Measurements from ENCODE around the gene OR4D2. TPM values are rescaled to one million over a fixed set of nuclear protein-coding genes. Genes with fewer than 3 reads are reported as not detected.

Gene OR4D2
- total and polyA plus RNA-seq, 2 of the 4 experiments (the other 2 are of a cell fraction): not detected

- no peaks in the 10 kb centered on the region for H4K20me1 ChIP-seq (ENCODE audit: insufficient read depth, low read length)
- H3K56ac ChIP-seq (ENCODE audit: extremely low read depth, insufficient read depth, low read length): no peak overlapping the region
- no peak overlapping the region for H3K14ac ChIP-seq (replicated peaks; ENCODE audit: low read depth, low read length)
- H2AFZ ChIP-seq (replicated peaks; ENCODE audit: low read length, poor library complexity): no peak overlapping the region
- no TSS peak for BruUV-seq (replicated peaks)
- no peak overlapping the region for H3K18ac ChIP-seq (ENCODE audit: low read depth, low read length)
- H2AK9ac ChIP-seq (replicated peaks; ENCODE audit: low read depth, low read length, poor library complexity): no peak overlapping the region
- no peak overlapping the region for H2BK20ac ChIP-seq (ENCODE audit: low read depth, low read length)
- no peak overlapping the region for H4K91ac ChIP-seq (ENCODE audit: insufficient read depth, low read depth, low read length)
- no peak overlapping the region for H3K4me3 ChIP-seq (ENCODE audit: insufficient read depth, low read depth, low read length)
- no peaks in the 10 kb centered on the region for H3K79me1 ChIP-seq (ENCODE audit: low read depth in 1 of 2, low read length in 2 of 2)
- H4K8ac ChIP-seq (ENCODE audit: low read depth in 2 of 2, low read length in 2 of 2): no peak overlapping the region
- no peak overlapping the region for H2AK5ac ChIP-seq (ENCODE audit: low read depth, low read length)
- H3K23ac ChIP-seq (ENCODE audit: low read depth, low read length): no peak overlapping the region
- no peak for ATAC-seq (ENCODE audit: low read depth)
- H3K27ac ChIP-seq (ENCODE audit: insufficient read depth, low read length): no peak overlapping the region
- no peak overlapping the region for H2BK120ac ChIP-seq (ENCODE audit: low read depth, low read length)
- no peak overlapping the region for H2BK15ac ChIP-seq (ENCODE audit: low read depth, low read length)
- H3K9me1 ChIP-seq (ENCODE audit: insufficient read depth, low read length): no peaks in the 10 kb centered on the region
- H2BK5ac ChIP-seq (ENCODE audit: low read depth, low read length, poor library complexity, severe bottlenecking): no peak overlapping the region
- POLR2A ChIA-PET (ENCODE audit: unreplicated experiment): no interaction called here
- CTCF ChIA-PET: no interaction called here
- DNase-seq: no peak
- H3K27me3 ChIP-seq (ENCODE audit: control insufficient read depth, insufficient read depth, low read length): no peaks in the 10 kb centered on the region
- peaks cover 22% of the 10 kb centered on the region for H3K36me3 ChIP-seq (ENCODE audit: control insufficient read depth, insufficient read depth, low read length)
- dilution Hi-C loops (cut with HindIII; ENCODE audit: low sequenced_read_pairs, unreplicated experiment): no loop called here
- no peak overlapping the region for H3K4ac ChIP-seq (ENCODE audit: low read depth, low read length)
- in situ Hi-C loops (cut with MboI; ENCODE audit: low sequenced_read_pairs): no loop called here
- TF ChIP-seq FOS (IDR thresholded peaks at IDR 0.05; ENCODE audit: low read depth, low read length): no peak
- no peak for TF ChIP-seq CHD1 (IDR thresholded peaks at IDR 0.05; ENCODE audit: low read depth, low read length)
- no peak for TF ChIP-seq MXI1 (IDR thresholded peaks at IDR 0.05; ENCODE audit: borderline replicate concordance, low read depth, low read length)
- no peak for TF ChIP-seq RAD21 (IDR thresholded peaks at IDR 0.05; ENCODE audit: low read length)
- TF ChIP-seq MAZ (IDR thresholded peaks at IDR 0.05; ENCODE audit: borderline replicate concordance, low read depth, low read length): no peak
- TF ChIP-seq MAFK (IDR thresholded peaks at IDR 0.05; ENCODE audit: low read depth, low read length): no peak
- no peak for TF ChIP-seq SMC3 (IDR thresholded peaks at IDR 0.05; ENCODE audit: low read depth, low read length)
- TF ChIP-seq USF2 (IDR thresholded peaks at IDR 0.05; ENCODE audit: low read depth, low read length): no peak
- TF ChIP-seq CEBPB (IDR thresholded peaks at IDR 0.05; ENCODE audit: low read depth, low read length): no peak
- TF ChIP-seq BHLHE40 (IDR thresholded peaks at IDR 0.05; ENCODE audit: low read depth, low read length): no peak
- TF ChIP-seq RCOR1 (IDR thresholded peaks at IDR 0.05; ENCODE audit: insufficient replicate concordance, low read length): no peak
- no peak for TF ChIP-seq CTCF (conservative IDR thresholded peaks at IDR 0.05; ENCODE audit: low read depth, low read length)
- TF ChIP-seq NFE2L2 (IDR thresholded peaks at IDR 0.05; ENCODE audit: low read depth, low read length): no peak
- no peak for TF ChIP-seq POLR2A (IDR thresholded peaks at IDR 0.05; ENCODE audit: low read depth, low read length)
- TF ChIP-seq ELK1 (IDR thresholded peaks at IDR 0.05; ENCODE audit: borderline replicate concordance, low read depth, low read length): no peak
- TF ChIP-seq RFX5 (IDR thresholded peaks at IDR 0.05; ENCODE audit: low read depth, low read length): no peak
- H4K5ac ChIP-seq (ENCODE audit: low read depth, low read length): no peak overlapping the region
- H3K4me1 ChIP-seq (ENCODE audit: control insufficient read depth, insufficient read depth, low read length): no peaks in the 10 kb centered on the region
- H3K9ac ChIP-seq (ENCODE audit: low read depth, low read length): no peak overlapping the region
- H3K9me3 ChIP-seq (ENCODE audit: control insufficient read depth, insufficient read depth, low read length): no peaks in the 10 kb centered on the region
- intact Hi-C loops (cut with micrococcal nuclease): no loop called here
- no peak overlapping the region for H3K4me2 ChIP-seq (ENCODE audit: low read depth, low read length)
- 86% methylated on average over 1 of the region's 3 CpGs; no CpG with 5 or more reads in 1 of the 2 experiments for WGBS, 2 experiments (ENCODE audit: extremely low coverage in 2 of 2, insufficient read length in 1 of 2)
Observed at GRCh38 chr17:58207451-58207850, 40.7 kb downstream of the OR4D2 start.

Measured in IMR-90 (cell line).